HG03575 (cell line): ENCODE results near the gene GATA2.

ENCODE experiments used
- ATAC-seq: cut with Tn5 transposase; IDR thresholded peaks from one replicate; pipeline ENCODE4 v1.9.1; 2021; ENCODE audit not compliant: unreplicated experiment, insufficient number of reproducible peaks, low FRiP score; ENCODE audit errors: extremely low read depth

Gene GATA2

DNA sequence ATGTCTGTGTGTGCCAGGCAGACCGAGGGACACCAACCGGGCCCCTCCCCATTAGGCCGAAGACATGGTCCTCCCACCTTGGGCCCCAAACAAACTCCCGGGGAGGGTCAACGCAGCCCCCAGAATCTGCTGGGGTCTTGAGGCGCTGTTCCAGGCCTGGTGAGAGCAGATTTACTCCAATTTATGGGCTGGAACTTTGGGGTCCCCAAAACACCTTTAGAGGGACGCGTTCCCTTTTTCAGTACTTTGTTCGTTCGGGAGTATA is 2.4 kb downstream of the GATA2 start:
- ATAC-seq, result no peak

DNA sequence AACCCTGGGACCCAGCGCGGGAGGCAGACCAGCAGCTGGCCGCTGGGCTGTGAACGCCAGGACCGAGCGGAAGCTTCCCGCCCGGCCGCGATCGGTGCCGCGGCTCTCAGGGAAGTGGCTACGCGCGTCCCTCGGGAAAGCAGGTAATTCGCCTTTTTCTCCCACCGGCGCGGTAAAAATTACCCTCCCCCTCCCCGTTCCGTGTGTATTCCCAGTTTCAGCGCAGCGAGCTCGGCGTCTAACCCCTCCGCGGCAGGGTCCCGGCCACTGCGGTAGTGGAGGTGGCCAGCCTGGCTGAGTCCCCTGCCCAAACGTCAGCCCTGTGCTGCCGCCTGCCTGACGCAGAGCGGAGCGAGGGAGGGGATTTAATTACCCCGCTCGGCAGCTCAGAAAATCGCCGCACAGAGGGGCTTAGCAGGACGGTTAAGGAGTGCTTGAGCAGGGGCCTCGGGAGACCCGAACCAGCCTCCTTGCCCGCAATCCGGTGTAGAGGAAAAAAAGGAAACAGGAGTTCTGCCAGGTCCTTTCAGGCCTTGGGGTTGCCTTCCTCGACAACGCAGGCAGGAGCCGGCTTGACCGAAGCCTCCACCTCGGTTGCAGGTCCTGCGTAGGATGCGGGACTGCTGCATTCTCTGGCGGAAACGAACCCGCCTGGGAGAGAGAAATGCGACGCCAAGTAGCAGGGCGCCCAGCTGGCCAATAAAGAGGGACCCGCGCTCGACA is 2.9 kb downstream of the GATA2 start:
- no peak for ATAC-seq

DNA sequence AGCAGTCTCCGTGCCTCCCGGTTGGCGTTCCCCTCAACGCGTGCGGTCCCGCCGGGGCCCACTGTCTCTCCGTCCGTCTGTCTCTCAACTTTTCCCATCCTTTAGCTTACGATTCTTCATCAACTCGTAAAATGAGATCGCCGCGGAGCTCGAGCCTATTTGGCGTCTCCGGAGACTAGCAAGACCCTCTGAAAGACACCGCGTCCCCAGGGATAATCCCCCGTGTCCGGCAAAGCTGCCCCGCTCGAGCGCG is 3.4 kb downstream of the GATA2 start:
- ATAC-seq, result no peak

DNA sequence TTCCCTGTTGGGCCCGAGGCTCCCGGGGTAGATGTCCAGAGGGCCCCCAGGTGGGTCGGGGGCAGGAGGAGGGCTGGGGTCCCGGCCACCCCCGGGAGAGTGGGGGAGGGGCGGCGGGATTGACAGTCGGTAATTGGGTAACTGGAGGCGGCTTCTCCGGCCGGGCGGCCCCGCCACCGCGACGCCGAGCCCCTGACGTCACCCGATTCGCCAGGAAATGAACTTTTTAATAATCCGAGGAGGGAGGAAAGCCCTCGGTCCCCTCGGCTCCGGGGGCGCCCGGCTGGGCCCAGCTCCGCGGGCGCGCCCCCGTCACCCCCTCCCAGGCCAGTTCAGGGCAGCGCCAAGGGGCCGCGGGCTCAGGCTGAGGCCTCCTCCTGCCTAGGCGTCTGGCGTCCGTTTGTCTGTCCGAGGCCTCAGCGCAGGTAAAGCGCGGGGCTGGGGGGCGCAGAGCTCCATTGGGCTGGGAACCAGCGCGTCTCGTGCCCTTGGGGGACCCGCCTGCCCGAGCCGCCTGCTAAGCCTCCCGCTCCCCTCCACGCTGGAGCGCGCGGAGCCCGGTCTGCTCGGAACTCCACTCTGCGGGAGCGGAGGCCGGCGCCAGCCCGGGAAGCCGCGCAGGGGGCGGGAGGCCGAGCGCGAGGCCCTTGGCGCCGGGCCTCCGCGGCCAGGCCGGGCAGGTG is 3.9 kb downstream of the GATA2 start:
- no peak for ATAC-seq

DNA sequence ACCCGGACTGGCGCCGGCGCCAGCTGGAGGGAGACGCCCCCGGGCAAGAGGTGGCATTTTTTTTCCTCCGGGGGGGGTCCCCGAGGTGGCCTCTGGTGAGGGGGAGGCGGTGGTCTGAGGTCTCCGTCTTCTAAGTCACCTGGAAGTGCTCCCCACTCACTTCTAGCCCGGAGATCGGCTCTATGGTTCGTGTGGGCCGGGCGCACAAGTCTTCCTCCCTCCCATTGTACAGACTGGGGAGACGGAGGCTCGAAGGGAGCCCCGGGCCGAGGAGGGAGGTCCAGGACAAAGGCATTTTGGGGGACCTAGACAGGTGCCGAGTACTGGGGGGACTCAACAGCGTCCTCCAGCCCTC is 4.4 kb downstream of the GATA2 start:
- no peak for ATAC-seq

DNA sequence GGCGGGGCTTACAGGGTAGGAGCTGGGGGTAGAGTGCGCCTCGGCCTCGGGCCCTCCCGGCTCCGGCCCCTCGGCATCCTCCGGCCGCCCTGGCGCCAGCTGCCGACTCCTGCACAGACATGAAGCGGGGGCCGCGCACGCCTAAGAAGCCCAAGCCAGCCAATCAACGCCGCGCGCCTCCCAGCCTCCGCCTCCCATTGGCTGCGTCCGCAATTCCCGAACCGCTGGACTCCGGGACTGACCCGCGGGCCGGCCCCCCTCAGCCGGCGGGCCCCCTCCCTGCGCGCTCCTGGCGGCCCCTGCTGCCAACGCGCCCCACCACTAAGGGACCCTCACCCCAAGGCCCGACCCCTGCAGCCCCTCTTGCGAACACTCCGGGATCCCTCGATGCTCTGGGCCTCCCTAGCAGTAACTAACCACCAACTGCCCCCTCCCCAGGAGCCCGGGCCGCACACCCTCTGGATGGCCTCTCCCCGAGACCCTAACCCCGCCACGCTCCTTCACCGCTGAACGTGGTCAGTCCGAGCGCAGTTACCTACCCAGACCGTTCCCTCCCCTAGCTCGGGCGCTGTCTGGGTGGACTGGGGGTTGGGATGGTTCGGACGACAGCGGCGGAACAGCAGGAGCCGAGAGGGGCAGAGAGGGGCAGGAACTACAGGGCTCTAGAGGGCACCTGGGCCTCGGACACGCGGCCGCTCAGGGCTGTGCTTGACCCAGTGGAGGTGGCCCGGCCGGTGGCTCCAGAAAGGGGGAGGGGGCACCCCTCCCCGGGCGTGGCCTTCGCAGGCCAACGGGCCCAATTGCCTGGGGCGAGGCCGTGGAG is 5.0 kb downstream of the GATA2 start:
- no peak for ATAC-seq

DNA sequence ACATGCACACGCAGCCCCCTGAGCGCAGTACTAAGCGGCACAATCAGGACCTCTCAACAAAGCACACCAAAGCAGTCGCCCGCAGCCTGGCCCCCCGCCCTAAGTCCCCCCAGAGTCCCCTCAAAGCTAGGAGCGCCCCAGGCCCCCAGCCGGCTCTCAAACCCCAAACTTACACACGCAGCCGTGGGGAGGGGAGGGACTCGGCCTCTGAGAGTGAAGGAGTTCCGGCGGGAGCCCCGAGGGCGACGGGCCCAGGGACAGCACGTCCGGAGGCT is 5.5 kb downstream of the GATA2 start:
- ATAC-seq, result no peak

DNA sequence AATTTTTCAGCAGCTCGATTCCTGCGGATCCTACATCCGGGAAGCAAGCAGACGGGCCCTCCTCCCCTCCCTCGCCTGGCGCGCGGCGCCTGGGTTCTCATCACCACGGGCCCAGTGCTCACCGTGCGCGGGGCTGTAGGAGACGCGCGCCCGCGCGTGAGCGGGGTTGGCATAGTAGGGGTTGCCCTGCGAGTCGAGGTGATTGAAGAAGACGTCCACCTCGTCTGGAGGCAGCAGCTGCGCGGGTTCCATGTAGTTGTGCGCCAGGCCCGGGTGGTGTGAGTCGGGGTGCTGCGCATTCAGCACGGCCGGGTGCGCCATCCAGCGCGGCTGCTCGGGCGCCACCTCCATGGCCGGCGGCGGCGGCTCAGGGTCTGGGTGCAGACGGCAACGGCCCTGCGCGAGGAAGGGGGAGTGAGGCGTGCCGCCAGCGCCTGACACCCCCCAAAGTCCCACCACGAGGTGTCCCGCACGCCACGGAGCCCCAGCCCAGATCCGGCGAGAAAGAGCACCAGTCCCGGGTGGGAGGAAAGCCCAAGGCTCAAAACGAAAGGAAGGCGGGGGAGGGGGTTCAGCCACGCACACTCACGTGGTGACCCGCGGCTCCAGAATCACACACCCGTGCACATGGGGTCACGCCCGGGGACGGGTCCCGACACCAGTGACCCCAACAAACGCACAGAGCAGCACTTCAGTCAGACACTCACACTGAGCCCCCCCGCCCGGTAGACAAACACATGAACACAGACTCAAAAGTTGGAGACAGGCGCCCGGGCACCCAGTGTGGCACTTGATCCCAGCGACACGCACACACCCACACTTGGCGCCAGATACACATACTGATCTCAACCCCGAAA is 6.1 kb downstream of the GATA2 start:
- no peak for ATAC-seq

DNA sequence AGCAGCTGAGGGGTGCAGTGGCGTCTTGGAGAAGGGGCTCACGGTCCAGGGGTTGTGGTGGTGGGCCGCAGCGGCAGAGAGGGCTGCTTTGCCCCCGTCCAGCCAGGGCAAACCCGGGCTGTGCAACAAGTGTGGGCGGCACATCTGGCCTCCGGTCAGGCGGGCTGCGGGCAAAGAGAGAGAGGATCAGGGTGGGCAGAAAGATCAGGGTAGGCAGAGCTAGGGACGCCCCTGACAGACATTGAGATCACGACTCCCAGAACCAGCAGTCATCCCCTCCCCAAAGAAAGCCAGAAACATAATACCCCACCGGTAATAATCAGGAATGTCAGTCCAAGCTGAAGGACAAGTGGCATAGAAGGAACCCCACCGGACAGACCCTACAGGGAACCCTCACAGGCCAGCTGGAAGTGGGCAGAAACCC is 6.8 kb downstream of the GATA2 start:
- ATAC-seq, result no peak

DNA sequence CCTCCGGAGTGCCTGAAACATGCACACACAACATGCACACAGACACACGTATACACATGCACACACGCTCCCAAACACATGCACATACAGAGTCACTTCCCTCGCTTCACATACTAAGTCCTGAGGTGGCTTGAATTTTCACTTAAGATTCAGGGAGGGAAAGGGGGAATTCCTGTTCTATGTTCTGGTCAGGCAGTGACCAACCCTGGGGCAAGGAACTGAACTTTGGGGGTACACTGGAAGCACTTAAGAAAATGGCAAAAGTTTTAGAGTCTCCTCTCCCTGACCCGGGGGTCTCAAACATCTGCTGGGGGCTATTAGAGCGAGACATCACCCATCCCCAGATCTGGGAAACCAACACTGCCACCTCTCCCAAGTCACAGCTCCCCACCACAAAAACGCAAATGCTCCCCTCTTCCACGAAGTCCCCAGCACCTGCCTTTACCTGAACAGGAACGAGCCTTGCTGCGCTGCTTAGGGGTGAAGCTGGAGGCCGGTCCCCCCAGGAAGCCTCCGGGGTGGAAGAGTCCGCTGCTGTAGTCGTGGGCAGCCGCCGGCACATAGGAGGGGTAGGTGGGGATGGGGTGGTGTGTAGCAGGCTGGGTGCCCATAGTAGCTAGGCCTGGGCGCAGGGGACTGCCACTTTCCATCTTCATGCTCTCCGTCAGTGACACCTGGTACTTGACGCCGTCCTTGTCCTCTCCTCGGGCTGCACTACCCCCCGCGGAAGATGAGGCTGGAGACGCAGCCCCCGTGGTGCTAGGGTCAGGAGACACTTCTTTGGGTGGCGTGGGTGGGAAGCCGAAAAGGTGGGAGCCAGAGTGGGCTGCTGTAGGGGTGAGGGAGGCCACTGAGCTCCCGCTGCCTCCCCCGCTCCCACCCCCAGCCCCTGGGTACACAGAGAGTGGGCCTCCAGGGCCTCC is 7.5 kb downstream of the GATA2 start:
- ATAC-seq, result no peak

DNA sequence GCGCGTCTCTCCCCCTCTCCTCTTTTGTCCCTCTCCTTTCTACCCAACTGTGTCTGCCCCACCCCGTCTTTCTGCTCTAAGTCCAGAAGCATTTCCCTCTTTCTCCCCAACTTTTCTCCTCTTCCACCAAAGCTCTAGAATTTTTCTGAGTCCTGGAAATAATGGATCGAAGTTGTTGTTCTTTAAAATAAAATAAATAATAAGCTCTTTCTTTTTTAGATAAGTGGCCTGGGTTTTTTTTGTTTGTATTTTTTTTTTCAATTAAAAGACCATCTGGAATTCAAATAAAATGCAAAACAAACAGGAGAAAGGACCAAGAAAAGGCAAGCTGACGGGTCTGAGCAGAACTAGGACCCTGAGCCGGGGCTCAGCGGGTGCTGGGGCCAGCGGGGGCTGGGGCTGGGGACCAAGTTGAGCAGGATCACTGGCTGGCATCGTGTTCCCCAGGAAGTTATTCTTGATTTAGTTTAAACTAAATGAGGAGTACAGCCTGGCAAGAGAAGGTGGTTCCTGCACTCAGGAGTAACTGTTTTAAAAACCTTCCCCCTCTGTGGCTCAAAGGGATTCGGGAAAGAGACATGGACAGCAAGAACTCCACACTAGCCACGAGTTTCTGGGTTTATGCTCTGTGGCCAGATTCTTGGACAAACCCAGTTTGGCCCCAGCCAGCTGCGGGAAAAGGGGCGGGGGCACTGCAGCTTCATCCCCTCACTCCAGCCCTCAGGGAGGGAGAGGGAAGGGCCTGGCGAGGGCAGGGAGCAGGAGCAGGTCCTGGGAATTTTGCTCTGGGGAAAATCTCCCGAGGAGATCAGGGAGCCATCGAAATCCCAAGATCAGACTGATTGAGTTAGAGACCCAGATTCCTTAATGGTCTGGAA is 8.4 kb downstream of the GATA2 start:
- no peak for ATAC-seq

DNA sequence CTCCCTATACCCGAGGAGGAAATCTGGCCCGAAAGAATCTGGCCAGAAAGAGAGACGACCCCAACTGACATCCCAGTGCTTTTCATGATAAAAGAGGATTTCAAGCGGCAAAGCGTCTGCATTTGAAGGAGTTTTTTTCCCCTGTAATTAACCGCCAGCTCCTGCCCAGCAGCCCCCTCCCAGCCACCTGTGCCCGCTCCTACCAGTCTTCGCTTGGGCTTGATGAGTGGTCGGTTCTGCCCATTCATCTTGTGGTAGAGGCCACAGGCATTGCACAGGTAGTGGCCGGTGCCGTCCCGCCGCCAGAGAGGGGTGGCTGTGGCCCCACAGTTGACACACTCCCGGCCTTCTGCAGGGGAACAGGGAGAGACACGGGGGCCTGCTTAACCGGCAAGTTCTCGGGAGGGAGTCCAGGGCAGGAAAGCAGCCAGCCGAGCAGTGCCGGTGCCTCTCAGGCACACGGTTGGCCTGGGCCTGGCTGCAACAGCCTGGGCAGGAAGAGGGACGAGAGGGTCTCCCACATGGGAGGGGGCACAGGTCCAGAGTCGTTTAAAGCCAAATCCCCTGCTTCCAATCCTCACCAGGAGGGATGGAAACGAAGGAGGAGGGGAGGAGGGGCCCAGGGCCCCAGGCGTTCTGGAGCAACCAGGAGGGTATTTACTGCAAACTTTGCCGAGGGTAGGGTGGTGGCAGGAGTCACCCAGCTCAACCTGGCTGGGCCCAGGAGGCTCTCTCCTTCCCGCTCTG is 9.2 kb downstream of the GATA2 start:
- no peak for ATAC-seq

DNA sequence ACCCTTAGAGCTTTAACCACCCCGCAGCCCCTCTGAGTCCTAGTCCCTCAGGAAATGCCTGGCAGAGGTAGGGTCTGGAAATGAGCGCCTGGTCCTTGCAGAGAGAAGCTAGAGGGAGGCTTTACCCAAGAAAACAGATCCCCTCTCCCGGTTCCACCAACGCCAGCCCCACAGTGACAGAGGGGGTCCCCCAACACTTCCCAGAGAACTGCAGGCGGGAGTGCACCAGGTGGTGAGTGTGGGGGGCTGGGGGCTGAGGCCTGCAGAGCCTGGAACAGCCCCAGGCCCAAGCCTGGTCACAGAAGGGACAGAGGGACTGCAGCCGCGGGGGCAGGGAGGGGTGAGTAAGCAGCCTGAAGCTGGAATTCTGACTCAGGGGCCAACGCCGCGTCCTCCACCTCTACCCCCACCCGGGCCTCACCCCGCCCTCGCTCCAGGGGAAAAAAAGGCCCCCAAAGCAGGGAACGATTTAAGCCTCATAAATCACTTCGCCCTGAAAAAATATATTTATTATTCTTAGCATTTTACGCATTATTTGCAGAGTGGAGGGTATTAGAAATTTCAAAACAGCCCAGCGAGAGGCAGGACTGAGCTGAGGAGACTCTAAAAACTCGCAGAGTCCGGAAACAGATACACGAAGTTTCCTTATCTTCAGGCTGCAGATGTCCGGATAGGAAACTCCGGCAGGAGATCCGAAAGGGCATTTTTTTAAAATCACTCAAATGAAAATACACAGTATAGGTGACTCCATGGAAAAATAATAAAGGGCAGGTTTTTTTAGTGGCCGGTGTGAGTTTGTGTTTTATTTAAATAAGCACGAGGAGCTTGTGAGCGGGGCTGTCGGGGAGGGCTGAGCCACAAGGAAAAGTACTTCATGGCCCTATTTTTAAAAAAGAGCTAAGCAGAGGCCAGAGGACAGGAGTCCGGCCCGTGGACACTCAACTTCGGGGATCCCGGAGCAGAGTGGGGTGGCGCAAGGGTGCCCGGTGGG is 10.0 kb downstream of the GATA2 start:
- no peak for ATAC-seq

DNA sequence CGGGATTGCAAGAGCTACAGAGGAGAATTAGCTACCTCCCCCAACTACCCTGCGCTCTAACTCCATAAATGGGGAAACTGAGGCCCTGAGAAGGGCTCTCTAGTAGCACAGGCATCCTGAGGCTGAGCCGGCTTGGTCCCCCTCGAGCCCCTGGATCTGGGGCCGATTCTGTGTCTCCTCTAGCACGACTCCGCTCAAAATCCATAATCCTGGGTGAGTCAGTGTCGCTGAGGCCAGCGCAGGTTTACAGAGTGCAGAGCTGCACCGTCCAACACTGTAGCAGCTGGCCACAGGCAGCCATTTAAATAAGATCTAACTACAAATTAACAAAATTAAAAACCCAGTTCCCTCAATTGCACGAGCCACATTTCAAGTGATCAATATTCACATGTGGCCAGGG is 10.8 kb downstream of the GATA2 start:
- no peak for ATAC-seq

DNA sequence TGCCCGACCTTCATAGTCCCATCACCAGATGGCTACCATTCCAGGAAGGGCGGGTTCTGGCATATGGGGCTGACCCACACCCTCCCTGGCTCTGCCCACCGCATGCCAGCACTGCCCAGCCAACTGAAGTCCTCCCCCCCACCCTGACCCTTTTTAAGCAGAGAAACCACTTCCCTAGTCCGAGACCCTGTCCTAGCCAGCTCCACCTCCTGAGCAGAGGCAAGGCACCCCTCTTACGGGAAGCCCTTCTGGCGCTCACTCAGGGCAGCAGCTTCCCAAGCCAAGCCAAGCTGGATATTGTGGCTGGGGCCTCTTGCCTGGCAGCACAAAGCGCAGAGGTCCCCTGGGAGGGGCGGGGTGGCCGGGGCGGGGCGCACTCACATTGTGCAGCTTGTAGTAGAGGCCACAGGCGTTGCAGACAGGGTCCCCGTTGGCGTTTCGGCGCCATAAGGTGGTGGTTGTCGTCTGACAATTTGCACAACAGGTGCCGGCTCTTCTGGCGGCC is 11.5 kb downstream of the GATA2 start:
- no peak for ATAC-seq

DNA sequence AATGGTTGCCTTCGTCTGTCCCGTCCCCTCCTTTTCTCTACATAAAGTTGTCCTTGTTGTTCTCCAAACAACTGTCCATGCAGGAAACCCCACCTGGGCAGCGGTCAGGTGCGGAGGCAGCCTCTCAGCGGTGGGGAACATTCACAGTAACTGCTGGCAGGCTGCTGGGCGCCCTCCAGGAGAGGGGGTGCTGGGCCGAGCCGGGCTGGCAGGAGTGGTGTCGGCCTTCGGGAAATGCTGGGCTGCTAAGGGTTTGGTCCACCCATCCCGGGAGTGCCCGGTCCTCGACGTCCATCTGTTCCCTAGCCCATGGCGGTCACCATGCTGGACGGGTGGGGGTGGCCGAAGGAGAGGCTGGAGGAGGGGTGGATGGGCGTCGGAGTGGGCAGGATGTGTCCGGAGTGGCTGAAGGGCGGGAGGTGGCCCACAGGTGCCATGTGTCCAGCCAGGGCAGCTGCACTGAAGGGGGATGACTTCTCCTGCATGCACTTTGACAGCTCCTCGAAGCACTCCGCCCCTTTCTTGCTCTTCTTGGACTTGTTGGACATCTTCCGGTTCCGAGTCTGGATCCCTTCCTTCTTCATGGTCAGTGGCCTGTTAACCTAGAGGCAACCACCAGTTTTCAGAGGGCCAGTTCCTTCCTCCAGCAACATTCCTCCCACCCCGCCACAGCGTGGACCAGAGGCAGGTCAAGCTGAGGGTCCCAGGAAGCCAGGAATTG is 12.1 kb downstream of the GATA2 start:
- ATAC-seq, result no peak
